ENCODE results near the gene DNAJC2.

The DNAJC2 gene

DNA sequence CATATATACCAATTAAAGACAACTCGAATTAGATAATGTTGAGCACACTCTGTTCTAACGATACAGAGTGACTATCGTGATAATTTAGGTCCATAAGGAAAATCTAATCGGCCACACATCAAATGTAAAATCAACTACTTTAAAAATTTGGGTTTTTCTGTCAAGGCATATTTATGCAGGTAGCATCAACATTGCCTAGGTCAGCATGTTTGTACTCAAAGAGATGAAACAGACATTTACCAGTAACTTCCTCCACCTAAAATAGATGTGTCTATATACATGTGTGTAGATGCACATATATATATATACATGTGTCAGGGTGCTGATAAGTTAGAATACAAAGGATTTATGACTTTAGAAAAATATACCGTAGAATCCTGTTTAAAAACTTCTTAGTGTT lies 24.9 kb upstream of the DNAJC2 start:
- H3K27me3 Mint-ChIP-seq, result no peaks in the 10 kb centered on the region
- no peaks in the 10 kb centered on the region for H3K9me3 Mint-ChIP-seq

DNA sequence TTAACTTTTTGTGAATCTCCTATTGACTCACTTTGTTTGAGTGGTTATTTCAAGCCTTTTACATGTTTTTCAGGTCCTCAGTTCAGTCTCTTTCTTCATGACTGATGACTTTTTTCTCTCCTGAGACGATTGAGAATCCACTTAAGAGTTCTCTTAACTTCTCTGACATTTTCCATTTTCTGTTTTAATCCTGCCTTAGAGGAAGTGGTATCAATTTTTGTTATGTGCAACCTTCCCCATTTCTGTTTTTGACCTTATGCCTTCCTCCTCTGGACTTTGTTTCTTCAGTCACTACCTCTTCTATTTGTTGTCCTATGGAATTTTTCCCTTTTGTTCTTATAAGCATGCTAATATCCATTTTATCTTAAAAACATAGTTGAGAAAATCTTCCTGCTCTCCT lies 5.2 kb upstream of the DNAJC2 start:
- peaks cover 50% of the 10 kb centered on the region for H3K4me1 Mint-ChIP-seq
- no peak for ATAC-seq (replicated peaks; ENCODE audit: extremely low read depth, poor library complexity, severe bottlenecking)
- no peaks in the 10 kb centered on the region for H3K9me3 Mint-ChIP-seq
- peaks cover 22% of the 10 kb centered on the region for H3K36me3 Mint-ChIP-seq (ENCODE audit: insufficient read depth)
- H3K27ac Mint-ChIP-seq (ENCODE audit: low read depth), result peak overlapping the region; percentile 32
- peak overlapping the region; percentile 94 for H3K4me3 Mint-ChIP-seq
- DNase-seq (ENCODE audit: low spot score in 2 of 2), result no peak
- no peaks in the 10 kb centered on the region for H3K27me3 Mint-ChIP-seq

More for the DNA sequence above, 24.9 kb upstream of the DNAJC2 start:
- no peak for DNase-seq (ENCODE audit: low spot score in 2 of 2)
- H3K36me3 Mint-ChIP-seq (ENCODE audit: insufficient read depth), result peaks cover 49% of the 10 kb centered on the region
- no peak overlapping the region for H3K27ac Mint-ChIP-seq (ENCODE audit: low read depth)
- ATAC-seq (replicated peaks; ENCODE audit: extremely low read depth, poor library complexity, severe bottlenecking), result no peak
- H3K4me1 Mint-ChIP-seq, result no peaks in the 10 kb centered on the region
- H3K4me3 Mint-ChIP-seq, result no peak overlapping the region

DNA sequence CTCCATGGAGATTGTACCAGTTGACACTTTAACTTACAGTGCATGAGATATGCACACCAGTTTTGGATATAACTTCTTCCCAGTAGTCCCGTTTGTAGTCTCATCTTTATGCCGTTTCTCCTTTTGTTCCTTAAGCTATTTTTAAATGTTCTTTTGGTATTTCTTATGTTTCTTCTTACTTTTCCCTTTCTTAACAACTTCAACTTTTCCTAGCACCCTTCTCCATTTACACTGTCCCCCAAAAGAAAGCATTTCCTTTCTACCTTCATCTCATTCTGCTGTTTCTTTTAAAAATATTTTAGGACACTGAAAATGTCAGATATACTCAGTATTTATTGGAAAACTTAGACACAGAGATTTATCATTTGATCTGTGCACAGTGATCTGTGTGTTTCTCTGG lies 4.4 kb upstream of the DNAJC2 start:
- Mint-ChIP-seq H3K36me3 (ENCODE audit: insufficient read depth) (peaks cover 24% of the 10 kb centered on the region), H3K9me3 (no peaks in the 10 kb centered on the region), H3K27ac (ENCODE audit: low read depth) (peak overlapping the region; percentile 92), H3K4me1 (peaks cover 54% of the 10 kb centered on the region), H3K4me3 (peak overlapping the region; percentile 94), H3K27me3 (no peaks in the 10 kb centered on the region)
- no peak for ATAC-seq (replicated peaks; ENCODE audit: extremely low read depth, poor library complexity, severe bottlenecking)
- no peak for DNase-seq (ENCODE audit: low spot score in 2 of 2)

DNA sequence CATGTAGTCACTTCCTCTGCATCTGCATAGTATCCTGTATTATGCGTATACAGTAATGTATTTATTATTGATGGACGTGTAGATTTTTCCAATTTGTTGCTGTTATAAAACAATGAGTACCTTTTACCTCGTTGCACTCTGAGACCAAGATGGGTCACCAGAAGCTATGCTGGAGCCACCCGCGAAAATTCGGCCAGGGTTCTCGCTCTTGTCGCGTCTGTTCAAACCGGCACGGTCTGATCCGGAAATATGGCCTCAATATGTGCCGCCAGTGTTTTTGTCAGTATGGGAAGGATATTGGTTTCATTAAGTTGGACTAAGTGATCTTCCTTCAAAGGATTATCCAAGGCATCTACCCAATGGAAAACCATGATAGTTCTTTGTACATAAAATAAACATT lies 3.9 kb upstream of the DNAJC2 start:
- ATAC-seq (replicated peaks; ENCODE audit: extremely low read depth, poor library complexity, severe bottlenecking) (no peak), DNase-seq (ENCODE audit: low spot score in 2 of 2) (no peak)
- peak overlapping the region; percentile 92 for H3K27ac Mint-ChIP-seq (ENCODE audit: low read depth)
- peak overlapping the region; percentile 94 for H3K4me3 Mint-ChIP-seq
- peaks cover 27% of the 10 kb centered on the region for H3K36me3 Mint-ChIP-seq (ENCODE audit: insufficient read depth)
- no peaks in the 10 kb centered on the region for H3K9me3 Mint-ChIP-seq
- peaks cover 58% of the 10 kb centered on the region for H3K4me1 Mint-ChIP-seq
- H3K27me3 Mint-ChIP-seq, result no peaks in the 10 kb centered on the region

DNA sequence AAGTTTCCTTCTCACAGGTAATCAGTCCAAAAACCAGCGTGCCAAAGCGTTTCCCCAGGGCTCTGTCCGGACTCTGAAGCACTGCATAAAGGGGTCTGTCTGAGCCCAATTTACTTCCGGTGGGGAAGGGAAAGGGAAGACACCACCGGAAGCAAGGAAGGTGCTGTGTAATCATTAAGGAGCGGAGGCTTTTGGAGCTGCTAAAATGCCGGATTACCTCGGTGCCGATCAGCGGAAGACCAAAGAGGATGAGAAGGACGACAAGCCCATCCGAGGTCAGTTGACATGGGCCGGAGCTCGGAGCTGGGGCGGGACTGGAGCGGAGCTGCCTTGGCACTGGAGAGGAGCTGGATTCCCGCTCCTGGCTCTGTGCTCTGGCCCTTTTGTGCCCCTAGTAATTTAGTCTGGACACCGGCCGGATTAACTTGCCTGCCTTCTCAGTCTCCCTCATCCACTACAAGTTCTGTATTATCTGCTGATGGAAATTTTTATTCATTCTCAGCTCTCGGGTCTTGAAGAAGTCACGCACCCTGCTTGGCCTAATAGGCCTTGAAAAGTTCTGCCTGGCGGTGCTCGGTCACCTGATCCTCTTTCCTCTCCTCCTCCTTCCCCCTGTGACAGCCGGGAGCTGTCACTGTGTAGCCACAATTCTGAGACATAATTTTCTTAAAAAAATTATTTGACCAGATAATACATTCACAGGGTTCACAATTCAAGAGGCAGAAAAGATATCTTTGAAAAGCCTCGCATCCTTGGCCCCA lies 3.1 kb upstream of the DNAJC2 start, which contains the start of gene PSMC2:
TSS of gene PSMC2 (plus strand) at position 137 of the 761 bp plus-strand sequence. CDS start at position 206, 69 bp downstream.
- Mint-ChIP-seq H3K4me3 (peak within 1 kb of the TSS; percentile 94), H3K9me3 (no peaks in the 10 kb centered on the region), H3K27me3 (no peaks in the 10 kb centered on the region), H3K27ac (ENCODE audit: low read depth) (peak within 1 kb of the TSS; percentile 92), H3K36me3 (ENCODE audit: insufficient read depth) (peaks cover 28% of the 10 kb centered on the region), H3K4me1 (peaks cover 56% of the 10 kb centered on the region)
- ATAC-seq (replicated peaks; ENCODE audit: extremely low read depth, poor library complexity, severe bottlenecking) (peak; percentile 65), DNase-seq (ENCODE audit: low spot score in 2 of 2) (peak; percentile 71 to 78)

DNA sequence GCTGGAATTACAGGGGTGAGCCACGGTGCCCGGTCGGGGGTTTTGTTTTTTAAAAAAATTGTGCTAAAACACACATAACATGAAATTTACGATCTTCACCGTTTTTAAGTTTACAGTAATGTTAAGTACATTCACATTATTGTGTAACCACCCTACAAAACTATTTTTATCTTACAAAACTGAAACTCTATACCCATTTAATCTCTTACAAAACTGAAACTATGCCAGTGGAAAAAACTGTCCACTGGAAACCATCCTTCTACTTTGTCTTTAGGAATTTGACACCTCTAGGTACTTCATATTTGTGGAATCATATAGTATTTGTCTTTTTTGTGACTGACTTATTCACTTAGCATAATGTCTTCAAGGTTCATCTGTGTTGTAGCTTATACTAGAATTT lies 1.8 kb upstream of the DNAJC2 start:
- Mint-ChIP-seq H3K9me3 (no peaks in the 10 kb centered on the region), H3K27me3 (no peaks in the 10 kb centered on the region), H3K27ac (ENCODE audit: low read depth) (no peak overlapping the region), H3K4me3 (peak overlapping the region; percentile 94), H3K36me3 (ENCODE audit: insufficient read depth) (peaks cover 22% of the 10 kb centered on the region), H3K4me1 (peaks cover 52% of the 10 kb centered on the region)
- ATAC-seq (replicated peaks; ENCODE audit: extremely low read depth, poor library complexity, severe bottlenecking), result no peak
- no peak for DNase-seq (ENCODE audit: low spot score in 2 of 2)

DNA sequence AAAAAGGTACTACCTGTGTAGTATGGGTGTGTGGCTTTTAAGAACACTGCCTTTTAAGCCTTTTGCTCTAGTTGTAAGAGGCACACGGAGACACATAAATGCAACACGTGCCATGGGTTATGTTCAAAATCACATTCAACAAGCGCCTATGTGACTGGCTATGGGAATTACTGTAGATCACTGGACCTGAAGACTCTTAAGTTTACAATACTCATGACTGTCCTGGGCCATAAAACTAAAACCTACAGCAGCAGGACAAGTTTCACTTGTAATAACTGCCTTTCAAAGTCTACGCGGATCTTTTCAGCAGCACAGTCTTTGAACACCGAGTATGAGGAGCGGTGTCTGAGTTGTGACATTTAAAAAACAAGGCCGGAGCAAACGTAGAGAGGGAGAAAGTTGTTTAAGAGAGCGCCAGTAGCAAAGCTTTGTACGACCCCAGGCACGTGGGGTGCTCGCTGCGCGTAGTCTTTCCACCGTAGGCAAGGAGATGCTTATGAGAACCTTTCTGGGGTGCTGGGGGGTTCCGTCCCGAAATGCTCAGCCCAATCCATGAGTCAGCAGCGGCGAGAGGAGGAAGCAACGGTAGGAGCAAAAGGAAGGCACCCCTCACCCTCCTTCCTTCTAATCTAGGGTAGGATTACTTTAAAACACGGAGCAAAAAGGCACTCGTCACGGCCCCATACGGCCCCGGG lies 662 bp downstream of the DNAJC2 start:
- ATAC-seq (replicated peaks; ENCODE audit: extremely low read depth, poor library complexity, severe bottlenecking) (peak; percentile 26), DNase-seq (ENCODE audit: low spot score in 2 of 2) (no peak)
- H3K27me3 Mint-ChIP-seq, result no peaks in the 10 kb centered on the region
- H3K9me3 Mint-ChIP-seq, result no peaks in the 10 kb centered on the region
- peak overlapping the region; percentile 100 for H3K4me3 Mint-ChIP-seq
- peaks cover 43% of the 10 kb centered on the region for H3K36me3 Mint-ChIP-seq (ENCODE audit: insufficient read depth)
- H3K4me1 Mint-ChIP-seq, result peaks cover 53% of the 10 kb centered on the region
- H3K27ac Mint-ChIP-seq (ENCODE audit: low read depth), result peak overlapping the region; percentile 100

DNA sequence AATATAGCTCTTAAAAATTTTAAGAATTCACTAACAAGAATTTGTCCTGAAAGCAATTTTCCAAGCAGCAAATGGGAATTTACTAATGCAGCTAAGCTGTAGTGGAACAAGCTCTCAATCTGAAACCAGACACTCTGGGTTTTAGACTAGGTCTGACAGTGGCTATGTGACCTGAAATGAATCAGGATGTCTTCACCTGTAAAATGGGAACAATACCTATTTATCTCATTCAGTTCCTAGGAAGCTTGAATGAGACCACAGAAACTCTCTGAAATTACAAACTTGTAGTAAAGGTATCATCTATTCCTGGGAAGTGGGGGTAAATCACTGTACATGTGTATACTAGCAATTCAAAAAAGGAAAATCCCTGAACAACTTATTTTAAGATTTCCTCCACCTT lies 1.2 kb downstream of the DNAJC2 start:
- Mint-ChIP-seq H3K9me3 (no peaks in the 10 kb centered on the region), H3K4me1 (peaks cover 47% of the 10 kb centered on the region), H3K27me3 (no peaks in the 10 kb centered on the region), H3K4me3 (peak overlapping the region; percentile 100), H3K36me3 (ENCODE audit: insufficient read depth) (peaks cover 44% of the 10 kb centered on the region), H3K27ac (ENCODE audit: low read depth) (no peak overlapping the region)
- DNase-seq (ENCODE audit: low spot score in 2 of 2) (no peak), ATAC-seq (replicated peaks; ENCODE audit: extremely low read depth, poor library complexity, severe bottlenecking) (no peak)

DNA sequence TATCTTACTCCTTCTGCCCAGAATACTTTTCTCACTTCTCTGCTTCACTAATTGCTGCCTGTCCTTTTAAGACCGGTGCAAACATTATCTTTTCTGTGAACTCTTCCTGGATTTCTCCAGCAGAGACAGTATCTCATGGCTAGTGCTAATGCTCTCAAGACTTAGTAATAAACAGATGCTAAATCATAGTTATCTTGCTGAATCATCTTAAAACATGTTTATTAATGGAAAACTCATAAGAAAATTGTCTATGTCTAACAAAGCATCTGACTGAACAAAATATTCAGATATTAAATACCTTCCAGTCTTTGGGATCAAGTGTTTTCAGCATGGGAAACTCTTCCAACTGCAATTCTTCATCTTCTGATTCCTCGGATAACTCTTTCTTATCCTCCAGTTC lies 3.1 kb downstream of the DNAJC2 start:
- no peak for DNase-seq (ENCODE audit: low spot score in 2 of 2)
- no peaks in the 10 kb centered on the region for H3K27me3 Mint-ChIP-seq
- H3K9me3 Mint-ChIP-seq, result no peaks in the 10 kb centered on the region
- H3K4me3 Mint-ChIP-seq, result no peak overlapping the region
- H3K4me1 Mint-ChIP-seq, result peaks cover 40% of the 10 kb centered on the region
- ATAC-seq (replicated peaks; ENCODE audit: extremely low read depth, poor library complexity, severe bottlenecking), result no peak
- H3K27ac Mint-ChIP-seq (ENCODE audit: low read depth), result peak overlapping the region; percentile 5
- H3K36me3 Mint-ChIP-seq (ENCODE audit: insufficient read depth), result peaks cover 55% of the 10 kb centered on the region

DNA sequence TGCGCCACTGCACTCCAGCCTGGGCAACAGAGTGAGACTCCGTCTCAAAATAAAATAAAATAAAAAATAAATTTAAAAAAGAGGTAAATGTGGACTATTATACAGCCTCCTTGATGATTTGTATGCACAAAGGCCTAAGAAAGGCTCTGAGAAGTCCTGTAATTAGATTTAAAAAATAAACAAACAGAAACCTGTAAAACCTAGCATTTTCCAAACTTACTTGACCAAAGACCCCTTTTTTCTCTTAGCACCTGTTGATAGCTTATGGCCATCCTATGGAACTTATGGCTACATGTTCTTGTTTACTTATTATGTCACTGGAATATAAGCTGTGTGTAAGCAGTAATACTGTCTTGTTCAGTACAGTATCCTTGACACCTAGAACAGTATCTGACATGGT lies 5.7 kb downstream of the DNAJC2 start:
- peaks cover 62% of the 10 kb centered on the region for H3K36me3 Mint-ChIP-seq (ENCODE audit: insufficient read depth)
- no peak overlapping the region for H3K4me3 Mint-ChIP-seq
- DNase-seq (ENCODE audit: low spot score in 2 of 2) (no peak), ATAC-seq (replicated peaks; ENCODE audit: extremely low read depth, poor library complexity, severe bottlenecking) (no peak)
- no peaks in the 10 kb centered on the region for H3K27me3 Mint-ChIP-seq
- peaks cover 30% of the 10 kb centered on the region for H3K4me1 Mint-ChIP-seq
- H3K9me3 Mint-ChIP-seq, result no peaks in the 10 kb centered on the region
- H3K27ac Mint-ChIP-seq (ENCODE audit: low read depth), result no peak overlapping the region

DNA sequence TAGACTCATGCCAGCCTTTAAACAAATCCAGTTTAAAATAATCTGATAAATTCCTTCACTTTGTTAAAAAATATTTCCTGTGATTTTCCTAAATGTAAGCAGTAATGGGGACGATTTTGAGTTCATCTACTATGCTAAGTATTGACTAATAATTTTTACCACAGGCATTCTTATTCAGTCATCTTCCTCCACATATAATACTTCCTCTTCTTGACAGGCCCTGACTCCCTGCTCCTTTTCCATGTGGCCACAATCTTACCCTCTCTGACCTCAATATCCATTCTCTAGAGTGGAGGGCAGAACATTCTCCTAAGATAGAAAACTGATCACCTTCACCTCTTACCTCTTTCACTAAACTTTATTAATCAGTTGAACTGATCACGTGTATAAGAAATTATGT lies 7.8 kb downstream of the DNAJC2 start:
- Mint-ChIP-seq H3K4me3 (no peak overlapping the region), H3K4me1 (peaks cover 24% of the 10 kb centered on the region), H3K27ac (ENCODE audit: low read depth) (no peak overlapping the region), H3K36me3 (ENCODE audit: insufficient read depth) (peaks cover 67% of the 10 kb centered on the region), H3K27me3 (no peaks in the 10 kb centered on the region), H3K9me3 (no peaks in the 10 kb centered on the region)
- DNase-seq (ENCODE audit: low spot score in 2 of 2) (no peak), ATAC-seq (replicated peaks; ENCODE audit: extremely low read depth, poor library complexity, severe bottlenecking) (no peak)

DNA sequence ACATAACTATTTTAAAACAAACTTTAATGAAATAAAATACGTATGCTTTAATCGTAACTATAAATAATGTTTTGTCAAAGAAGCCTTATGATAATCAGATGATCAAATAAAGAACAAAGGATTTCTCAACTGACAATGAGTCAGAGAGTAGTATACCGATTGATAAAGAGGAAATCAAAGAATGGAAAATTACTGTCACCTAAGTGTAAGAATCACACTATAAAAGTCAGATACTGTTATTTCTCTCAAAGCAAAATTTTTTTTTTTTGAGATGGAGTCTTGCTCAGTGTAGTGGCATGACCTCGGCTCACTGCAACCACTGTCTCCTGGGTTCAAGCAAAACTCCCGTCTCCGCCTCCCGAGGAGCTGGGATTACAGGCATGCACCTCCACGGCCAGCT lies 18.8 kb downstream of the DNAJC2 start:
- peaks cover 50% of the 10 kb centered on the region for H3K36me3 Mint-ChIP-seq (ENCODE audit: insufficient read depth)
- H3K27ac Mint-ChIP-seq (ENCODE audit: low read depth), result peak overlapping the region; percentile 32
- H3K27me3 Mint-ChIP-seq, result no peaks in the 10 kb centered on the region
- H3K4me3 Mint-ChIP-seq, result no peak overlapping the region
- H3K4me1 Mint-ChIP-seq, result no peaks in the 10 kb centered on the region
- ATAC-seq (replicated peaks; ENCODE audit: extremely low read depth, poor library complexity, severe bottlenecking) (no peak), DNase-seq (ENCODE audit: low spot score in 2 of 2) (no peak)
- no peaks in the 10 kb centered on the region for H3K9me3 Mint-ChIP-seq

DNA sequence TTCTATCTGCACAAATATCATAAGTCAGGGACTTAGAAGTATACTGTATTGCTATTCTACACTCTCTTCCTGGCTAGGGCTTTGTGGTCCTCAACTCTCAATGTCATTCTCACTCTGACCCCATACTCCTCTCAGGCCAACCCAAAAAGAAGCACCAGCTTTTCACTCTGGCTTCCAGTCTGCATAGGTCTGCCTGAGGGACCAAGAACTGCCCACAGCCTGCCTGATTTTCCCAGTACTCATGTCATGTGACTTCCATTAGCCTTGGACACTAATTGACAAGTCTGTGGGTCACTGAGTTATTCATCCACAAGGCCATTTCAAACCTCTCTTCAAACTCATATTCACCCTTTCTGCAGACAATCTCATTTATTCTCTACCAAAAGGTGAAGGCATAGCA lies 27.6 kb downstream of the DNAJC2 start:
- Mint-ChIP-seq H3K9me3 (no peaks in the 10 kb centered on the region), H3K27me3 (no peaks in the 10 kb centered on the region), H3K4me3 (no peak overlapping the region), H3K27ac (ENCODE audit: low read depth) (no peak overlapping the region), H3K36me3 (ENCODE audit: insufficient read depth) (peaks cover 79% of the 10 kb centered on the region), H3K4me1 (peaks cover 8% of the 10 kb centered on the region)
- DNase-seq (ENCODE audit: low spot score in 2 of 2) (no peak), ATAC-seq (replicated peaks; ENCODE audit: extremely low read depth, poor library complexity, severe bottlenecking) (no peak)

Data from central memory CD8-positive, alpha-beta T cell (primary cell).